Endothelial cell of umbilical vein (primary cell): Measurements from ENCODE around the gene ZNF316. TPM values are rescaled to one million over a fixed set of nuclear protein-coding genes. Genes with fewer than 3 reads are reported as not detected.

ENCODE experiments used
- BruUV-seq: library from RNA; stranded (reverse); fragments of 400-500 nt; replicated peaks from 2 replicates; lab custom pipeline; 2021; lab: Mats Ljungman, UMichigan
- CTCF ChIA-PET: fragments of 300-600, 350-600 bp; sonication (Branson Sonifier 250); formaldehyde crosslinking; loops from one replicate; lab custom pipeline; 2021; ENCODE audit warnings: antibody characterized with exemption, inconsistent platforms; lab: Charles Lee
- POLR2A ChIA-PET: fragments of 300-600, 350-600 bp; sonication (Branson Sonifier 250); formaldehyde crosslinking; loops from one replicate; lab custom pipeline; 2021; ENCODE audit warnings: antibody characterized with exemption, inconsistent platforms; lab: Charles Lee
- DNase-seq: peaks from one replicate; pipeline ENCODE4 v3.0.0-alpha.2; 2011; ENCODE audit warnings: low read depth, low spot score
- FAIRE-seq: peaks from 2 replicates; lab custom pipeline; 2011; peaks lifted over from hg19 to GRCh38; lab: Jason Lieb, UNC
- H2AFZ ChIP-seq: 2 replicates; pipeline ENCODE4 v1.6.0; 2012; ENCODE audit warnings: low read depth, low read length, control low read depth, inconsistent platforms
- H3K27ac ChIP-seq: 2 replicates; pipeline ENCODE4 v1.5.1; 2011; ENCODE audit warnings: low read depth, mild to moderate bottlenecking, control low read depth, low read length, moderate library complexity; ENCODE audit not compliant: insufficient read depth
- H3K27me3 ChIP-seq, 2 experiments: 2 replicates each; pipeline versions ENCODE4 v1.6.0 to v1.6.1; 2011; ENCODE audit warnings: low read length in 2 of 2, mixed read lengths in 1 of 2; ENCODE audit not compliant: control insufficient read depth in 2 of 2, insufficient read depth in 2 of 2
- H3K36me3 ChIP-seq, 2 experiments: 2 replicates in 1 of 2; 3 replicates in 1 of 2; pipeline ENCODE4 v1.5.1; 2011; ENCODE audit warnings: low read length in 2 of 2, mild to moderate bottlenecking in 1 of 2, moderate library complexity in 1 of 2; ENCODE audit not compliant: control insufficient read depth in 2 of 2, insufficient read depth in 2 of 2; ENCODE audit errors: extremely low read depth in 1 of 2
- H3K4me1 ChIP-seq: 3 replicates; pipeline ENCODE4 v1.5.1; 2011; ENCODE audit warnings: mild to moderate bottlenecking, low read length; ENCODE audit not compliant: control insufficient read depth, insufficient read depth; ENCODE audit errors: extremely low read depth
- H3K4me2 ChIP-seq: 2 replicates; pipeline ENCODE4 v1.6.1; 2011; ENCODE audit warnings: low read length, control low read depth, mixed read lengths; ENCODE audit not compliant: insufficient read depth
- H3K4me3 ChIP-seq, 3 experiments: fragments of 200-600 bp in 1 of 3; sonication (generic), shearing (Covaris generic) in 1 of 3; replicated peaks in 1 of 3; 2 replicates each; pipeline ENCODE4 v1.5.1; 2011 to 2016; ENCODE audit warnings: control low read depth in 3 of 3, low read length in 3 of 3, mild to moderate bottlenecking in 2 of 3, inconsistent platforms in 1 of 3, low read depth in 1 of 3, moderate library complexity in 1 of 3; ENCODE audit not compliant: insufficient read depth in 1 of 3
- H3K79me2 ChIP-seq: 2 replicates; pipeline ENCODE4 v1.6.0; 2012; ENCODE audit warnings: low read length, inconsistent platforms; ENCODE audit not compliant: control insufficient read depth, insufficient read depth
- H3K9ac ChIP-seq: replicated peaks from 2 replicates; pipeline ENCODE3; 2011; ENCODE audit warnings: low read length, control low read depth; ENCODE audit not compliant: insufficient read depth; ENCODE audit errors: extremely low read depth
- H3K9me1 ChIP-seq: replicated peaks from 3 replicates; pipeline ENCODE4 v1.6.0; 2011; ENCODE audit warnings: mild to moderate bottlenecking, low read length; ENCODE audit not compliant: control insufficient read depth, insufficient read depth; ENCODE audit errors: extremely low read depth
- H3K9me3 ChIP-seq: replicated peaks from 2 replicates; pipeline ENCODE4 v1.5.1; 2012; ENCODE audit warnings: low read length, inconsistent platforms; ENCODE audit not compliant: control insufficient read depth, insufficient read depth
- H4K20me1 ChIP-seq: replicated peaks from 2 replicates; pipeline ENCODE3; 2011; ENCODE audit warnings: mild to moderate bottlenecking, low read length; ENCODE audit not compliant: control insufficient read depth, insufficient read depth; ENCODE audit errors: extremely low read depth
- CTCF ChIP-seq, 2 donors: IDR thresholded peaks; 1 replicate in 1 of 2; 2 replicates in 1 of 2; pipeline ENCODE4 v1.5.1; 2011; ENCODE audit warnings: low read length in 2 of 2, mild to moderate bottlenecking in 2 of 2, moderate library complexity in 2 of 2, control low read depth in 1 of 2, inconsistent platforms in 1 of 2, low read depth in 1 of 2; ENCODE audit not compliant: insufficient read depth in 1 of 2; ENCODE audit errors: extremely low read depth in 1 of 2
- EZH2 ChIP-seq: IDR thresholded peaks from 2 replicates; pipeline ENCODE4 v1.6.1; 2012; ENCODE audit warnings: borderline replicate concordance, low read depth, mild to moderate bottlenecking, moderate library complexity, low read length, inconsistent platforms; ENCODE audit not compliant: severe bottlenecking
- FOS ChIP-seq: IDR thresholded peaks from 2 replicates; pipeline ENCODE4 v1.6.1; 2011; ENCODE audit warnings: mild to moderate bottlenecking, low read length, moderate library complexity, borderline replicate concordance; ENCODE audit not compliant: insufficient read depth
- GATA2 ChIP-seq: IDR thresholded peaks from 2 replicates; pipeline ENCODE4 v1.7.0; 2011; ENCODE audit warnings: low read depth, mild to moderate bottlenecking, moderate library complexity, mixed read lengths, low read length; ENCODE audit not compliant: insufficient read length, insufficient read depth
- JUN ChIP-seq: IDR thresholded peaks from 2 replicates; pipeline ENCODE4 v1.6.1; 2011; ENCODE audit warnings: borderline replicate concordance, low read depth; ENCODE audit not compliant: insufficient read length, insufficient read depth
- MAX ChIP-seq: IDR thresholded peaks from 2 replicates; pipeline ENCODE4 v1.6.1; 2011; ENCODE audit not compliant: insufficient read depth, insufficient read length
- MYC ChIP-seq: IDR thresholded peaks from one replicate; pipeline ENCODE4 v1.6.1; 2011; ENCODE audit warnings: mild to moderate bottlenecking, low read depth, low read length
- POLR2A ChIP-seq: IDR thresholded peaks from 2 replicates; pipeline ENCODE4 v1.6.1; 2012; ENCODE audit warnings: low read depth, mild to moderate bottlenecking, control low read depth, low read length
- POLR2AphosphoS5 ChIP-seq: IDR thresholded peaks from 2 replicates; pipeline ENCODE4 v1.6.1; 2012; ENCODE audit warnings: low read depth, mild to moderate bottlenecking, control low read depth, low read length, moderate library complexity; ENCODE audit not compliant: insufficient read depth
- dilution Hi-C: fragments of 300-500 bp; cut with MboI; formaldehyde crosslinking; loops from one replicate; pipeline ENCODE4 v1.15.0; 2019; ENCODE audit warnings: low sequenced_read_pairs; ENCODE audit not compliant: extremely low pct_ligation_motif_present
- intact Hi-C: fragments of 100-400 bp; cut with micrococcal nuclease; formaldehyde crosslinking; loops from one replicate; pipeline ENCODE4 v1.10.0; 2022
- polyA plus RNA-seq, 4 experiments: library from polyadenylated mRNA; depleted of rRNA in 3 of 4; stranded (reverse) in 3 of 4; unstranded in 1 of 4; fragments of >200 nt; gene quantifications; 2 replicates each; pipeline versions ENCODE4 v1.2.1 to v1.2.3, GENCODE V29; 2011 to 2012; ENCODE audit warnings: missing spikeins in 1 of 4
- total RNA-seq: library from RNA; stranded (reverse); gene quantifications from 2 replicates; pipeline ENCODE4 v1.2.3, GENCODE V29; 2021

ZNF316 gene
- total and polyA plus RNA-seq, 2 donors (not counting 3 experiments of a cell fraction or from before 2014, with no cell fraction given) = 7.7 to 23.8 TPM

GRCh38 chr7:6622134-6622710 lies 14.9 kb upstream of the ZNF316 start:
- CTCF ChIA-PET = interaction anchor here (1.6 to 1.7 kb wide), 2 partner anchors 12 to 63 kb away, joined by 3 to 5 read pairs; no protein-coding TSS in a partner anchor

GRCh38 chr7:6623589-6624245 lies 13.4 kb upstream of the ZNF316 start:
- no TSS peak for BruUV-seq
- Histone ChIP-seq H3K9me3 (no peaks in the 10 kb centered on the region), H4K20me1 (no peaks in the 10 kb centered on the region), H3K9ac (no peak overlapping the region), H3K4me1 (no peaks in the 10 kb centered on the region), H3K27ac (no peak overlapping the region), H3K36me3 (no peaks in the 10 kb centered on the region), H2AFZ (no peak overlapping the region), H3K4me3 (no peak overlapping the region), H3K27me3 (no peaks in the 10 kb centered on the region), H3K9me1 (no peaks in the 10 kb centered on the region), H3K79me2 (no peaks in the 10 kb centered on the region), H3K4me2 (no peak overlapping the region)
- FAIRE-seq = no peak
- intact Hi-C loops (no loop called here), dilution Hi-C loops (no loop called here)
- no peak for DNase-seq
- ChIA-PET POLR2A (no interaction called here), CTCF (interaction anchor here (0.9 kb wide), 1 partner anchor 34 kb away, joined by 4 read pairs; the partner anchor contains the start of gene INTS15)
- TF ChIP-seq JUN (no peak), CTCF (IDR thresholded peaks at IDR 0.05; ENCODE audit: extremely low read depth in 1 of 2, insufficient read depth in 1 of 2, low read depth in 1 of 2, low read length in 2 of 2) (no peak), FOS (no peak), POLR2AphosphoS5 (no peak), POLR2A (no peak), MYC (no peak), EZH2 (no peak), MAX (no peak), GATA2 (no peak)

More at GRCh38 chr7:6622134-6622710, 14.9 kb upstream of the ZNF316 start:
- TF ChIP-seq POLR2AphosphoS5 (no peak), JUN (no peak), MYC (no peak)
- no peaks in the 10 kb centered on the region for H4K20me1 ChIP-seq
- H3K4me2 ChIP-seq = no peak overlapping the region
- no peaks in the 10 kb centered on the region for H3K4me1 ChIP-seq
- no peaks in the 10 kb centered on the region for H3K36me3 ChIP-seq
- H3K27me3 ChIP-seq = peaks cover 0 to 2% of the 10 kb centered on the region in 2 experiments
- no peak overlapping the region for H3K4me3 ChIP-seq
- H3K9me3 ChIP-seq = no peaks in the 10 kb centered on the region
- H3K9me1 ChIP-seq = no peaks in the 10 kb centered on the region
- no peak overlapping the region for H2AFZ ChIP-seq
- FAIRE-seq = no peak
- H3K79me2 ChIP-seq = no peaks in the 10 kb centered on the region
- POLR2A ChIA-PET = no interaction called here
- no peak overlapping the region for H3K9ac ChIP-seq
- DNase-seq = no peak
- dilution Hi-C loops (no loop called here), intact Hi-C loops (no loop called here)
- no TSS peak for BruUV-seq
- H3K27ac ChIP-seq = no peak overlapping the region
